ENCODE data around the gene CD52.

- TF ChIP-seq POLR2A (IDR thresholded peaks at IDR 0.05) (no peak), CTCF (IDR thresholded peaks at IDR 0.05) (no peak)
Measured at GRCh38 chr1:26315874-26316850, 1.6 kb upstream of the CD52 start.
